HepG2 (cell line): ENCODE data around the gene CAPZB. TPM values are rescaled to one million over a fixed set of nuclear protein-coding genes. Genes with fewer than 3 reads are reported as not detected.

ENCODE experiments used
- ATAC-seq: fragments of 200-7000 bp; cut with Tn5 transposase; 3 replicates; pipeline ENCODE4 v1.9.1; 2020; ENCODE audit warnings: mild to moderate bottlenecking, moderate library complexity
- BruUV-seq: library from RNA; stranded (reverse); fragments of 400-500 nt; replicated peaks from 2 replicates; lab custom pipeline; 2021; lab: Mats Ljungman, UMichigan
- CTCF ChIA-PET: fragments of 300-600 bp; formaldehyde crosslinking; extraction: SDS; loops from one replicate; lab custom pipeline; 2021; ENCODE audit warnings: low total read pairs, inconsistent platforms, low intra/inter-chr PET ratio; lab: Yijun Ruan, JAX
- POLR2A ChIA-PET: fragments of 350-600 bp; sonication (Branson Sonifier 250); formaldehyde crosslinking; loops from one replicate; lab custom pipeline; 2020; ENCODE audit warnings: antibody characterized with exemption, inconsistent platforms; lab: Yijun Ruan, JAX
- DNase-seq: peaks from one replicate; pipeline ENCODE4 v3.0.0-alpha.2; 2015; ENCODE audit warnings: low spot score
- FAIRE-seq: peaks from 3 replicates; lab custom pipeline; 2011; peaks lifted over from hg19 to GRCh38; lab: Jason Lieb, UNC
- H2AFZ ChIP-seq: one replicate; pipeline ENCODE4 v1.6.1; 2011; ENCODE audit warnings: low read length, inconsistent platforms
- H3K27ac ChIP-seq: fragments of 300-600 bp; 3 replicates; pipeline ENCODE4 v1.8.0; 2011; ENCODE audit warnings: mixed run types, mild to moderate bottlenecking, mixed read lengths, low read length, inconsistent platforms; ENCODE audit not compliant: insufficient read depth; ENCODE audit errors: extremely low read length
- H3K27me3 ChIP-seq, 2 experiments: fragments of 200-600 bp in 1 of 2; 2 replicates in 1 of 2; 3 replicates in 1 of 2; pipeline versions ENCODE4 v1.6.0 to v1.8.0; 2011; ENCODE audit warnings: low read length in 2 of 2, mild to moderate bottlenecking in 2 of 2, moderate library complexity in 2 of 2, inconsistent platforms in 1 of 2; ENCODE audit not compliant: insufficient read depth in 2 of 2, control insufficient read depth in 1 of 2
- H3K36me3 ChIP-seq, 2 experiments: fragments of 200-600 bp in 1 of 2; replicated peaks in 1 of 2; 2 replicates in 1 of 2; 3 replicates in 1 of 2; pipeline versions ENCODE4 v1.5.1 to v1.8.0; 2011; ENCODE audit warnings: low read length in 2 of 2, inconsistent platforms in 1 of 2; ENCODE audit not compliant: insufficient read depth in 2 of 2, control insufficient read depth in 1 of 2
- H3K4me1 ChIP-seq: 2 replicates; pipeline ENCODE4 v1.5.1; 2012; ENCODE audit warnings: low read length, inconsistent platforms; ENCODE audit not compliant: insufficient read depth
- H3K4me2 ChIP-seq: 2 replicates; pipeline ENCODE4 v1.6.0; 2011; ENCODE audit warnings: low read depth, low read length, inconsistent platforms
- H3K4me3 ChIP-seq, 3 experiments: fragments of 200-600 bp in 1 of 3; sonication (generic), shearing (Covaris generic) in 1 of 3; replicated peaks in 1 of 3; 2 replicates each; pipeline ENCODE4 v1.5.1; 2011 to 2016; ENCODE audit warnings: low read length in 3 of 3, inconsistent platforms in 2 of 3, low read depth in 2 of 3, mild to moderate bottlenecking in 2 of 3, control low read depth in 1 of 3, mixed read lengths in 1 of 3; ENCODE audit not compliant: insufficient read depth in 1 of 3
- H3K79me2 ChIP-seq: one replicate; pipeline ENCODE4 v1.6.1; 2011; ENCODE audit warnings: low read length, inconsistent platforms; ENCODE audit not compliant: insufficient read depth
- H3K9ac ChIP-seq: 2 replicates; pipeline ENCODE4 v1.6.0; 2011; ENCODE audit warnings: mild to moderate bottlenecking, low read depth, low read length, inconsistent platforms; ENCODE audit not compliant: insufficient read depth
- H3K9me3 ChIP-seq: 2 replicates; pipeline ENCODE4 v1.5.1; 2012; ENCODE audit warnings: mild to moderate bottlenecking, low read length
- H4K20me1 ChIP-seq: 2 replicates; pipeline ENCODE4 v1.6.0; 2011; ENCODE audit warnings: inconsistent platforms, mild to moderate bottlenecking, low read length, moderate library complexity; ENCODE audit not compliant: insufficient read depth
- AGO2 ChIP-seq: fragments of 200-400 bp; formaldehyde crosslinking; optimal IDR thresholded peaks from 2 replicates; pipeline ENCODE3; 2017; ENCODE audit warnings: mild to moderate bottlenecking, low read depth, low read length, moderate library complexity
- GABPA ChIP-seq, 2 experiments: IDR thresholded peaks; 2 replicates each; pipeline ENCODE4 v1.6.1; 2011 to 2016; ENCODE audit warnings: low read depth in 2 of 2, low read length in 1 of 2, missing biosample characterization in 1 of 2, missing genetic modification characterization in 1 of 2
- HDAC2 ChIP-seq: sonication (generic); formaldehyde crosslinking; IDR thresholded peaks from 2 replicates; pipeline ENCODE4 v1.4.0; 2020; ENCODE audit warnings: missing genetic modification reagents
- KAT8 ChIP-seq: IDR thresholded peaks from 2 replicates; pipeline ENCODE4 v1.6.1; 2016; ENCODE audit warnings: missing genetic modification reagents, missing compliant biosample characterization
- ZBTB20 ChIP-seq: sonication (generic); formaldehyde crosslinking; IDR thresholded peaks from 2 replicates; pipeline ENCODE4 v1.8.1; 2023; ENCODE audit warnings: missing genetic modification reagents, low read depth, mild to moderate bottlenecking, borderline replicate concordance
- ZSCAN21 ChIP-seq: sonication (generic); formaldehyde crosslinking; IDR thresholded peaks from 2 replicates; pipeline ENCODE4 v1.8.0; 2022; ENCODE audit warnings: mild to moderate bottlenecking, missing genetic modification reagents, moderate library complexity, borderline replicate concordance
- WGBS: methylation state at CpG from one replicate; pipeline ENCODE4 v1.1.6; 2017; ENCODE audit warnings: low lambda C conversion rate; 5-methylcytosine and 5-hydroxymethylcytosine counted together
- in situ Hi-C: cut with HindIII; loops from 2 replicates; pipeline ENCODE4 v1.10.0; 2017; ENCODE audit warnings: low pct_unique_long_range_greater_than_20kb; ENCODE audit not compliant: extremely low pct_ligation_motif_present
- intact Hi-C: fragments of 100-400 bp; cut with micrococcal nuclease; formaldehyde crosslinking; loops from one replicate; pipeline ENCODE4 v1.10.0; 2022; ENCODE audit not compliant: unreplicated experiment
- polyA plus RNA-seq, 8 experiments: library from polyadenylated mRNA; depleted of rRNA in 3 of 8; stranded (reverse) in 7 of 8; unstranded in 1 of 8; fragments of >200 nt; fragmentation: Illumina TruSeq in 4 of 8; extraction: Trizol in 4 of 8; gene quantifications; 2 replicates each; pipeline versions ENCODE4 v1.2.1 to v1.2.3, GENCODE V29; 2011 to 2016; ENCODE audit warnings: low read depth in 4 of 8, missing spikeins in 1 of 8, mixed read lengths in 1 of 8; ENCODE audit not compliant: insufficient read depth in 1 of 8
- total RNA-seq, 5 experiments: library from RNA; depleted of rRNA; stranded (reverse); fragments of >200 nt; fragmentation: Illumina TruSeq; extraction: Trizol; gene quantifications; 2 replicates each; pipeline ENCODE4 v1.2.3, GENCODE V29; 2016; ENCODE audit warnings: low read depth in 1 of 5
- TF ChIP-seq, protein P1 (sequence below): sonication (generic); formaldehyde crosslinking; conservative IDR thresholded peaks from 2 replicates; pipeline ENCODE4 v1.4.0; 2020; ENCODE audit warnings: missing genetic modification reagents
- TF ChIP-seq, protein P2 (sequence below): sonication (generic); formaldehyde crosslinking; IDR thresholded peaks from 2 replicates; pipeline ENCODE4 v1.5.1; 2020; ENCODE audit warnings: mild to moderate bottlenecking, missing genetic modification reagents, borderline replicate concordance
- TF ChIP-seq, protein P3 (sequence below): sonication (generic); formaldehyde crosslinking; IDR thresholded peaks from 2 replicates; pipeline ENCODE4 v1.4.0; 2020; ENCODE audit warnings: mild to moderate bottlenecking, missing genetic modification reagents

Gene CAPZB
- total and polyA plus RNA-seq, 2 of the 13 experiments (the other 11 are each of a cell fraction or from before 2014, with no cell fraction given), result 58.9 to 76.9 TPM

DNA sequence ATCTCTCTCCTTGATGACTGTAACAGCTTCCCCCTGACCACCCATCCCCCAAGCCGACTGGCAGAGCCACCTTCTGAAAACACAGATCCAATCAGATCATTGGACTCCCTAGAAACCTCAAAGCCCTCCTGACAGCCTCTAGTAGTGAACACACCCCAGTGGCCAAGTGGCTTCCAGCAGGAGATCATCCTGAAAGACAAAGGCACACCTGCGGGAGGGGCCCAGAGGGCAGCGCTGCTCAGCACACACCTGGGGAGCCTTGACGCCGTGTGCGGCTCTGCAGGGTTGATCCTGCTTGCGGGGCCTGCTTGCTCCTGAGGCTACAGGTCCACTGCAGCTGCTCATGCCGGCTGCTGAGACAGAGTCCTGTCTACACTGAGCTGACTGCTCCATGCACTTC, 131.7 kb downstream of the CAPZB start:
- Histone ChIP-seq H3K9ac (no peak overlapping the region), H3K27me3 (no peaks in the 10 kb centered on the region), H3K79me2 (no peaks in the 10 kb centered on the region), H2AFZ (no peak overlapping the region), H3K27ac (no peak overlapping the region), H4K20me1 (no peaks in the 10 kb centered on the region), H3K4me3 (no peak overlapping the region), H3K36me3 (peaks cover 37 to 73% of the 10 kb centered on the region in 2 experiments), H3K4me2 (no peak overlapping the region), H3K4me1 (no peaks in the 10 kb centered on the region), H3K9me3 (no peaks in the 10 kb centered on the region)
- 93% methylated on average over 6 of the region's 8 CpGs for WGBS
- DNase-seq, result no peak
- ChIA-PET POLR2A (no interaction called here), CTCF (no interaction called here)
- no TSS peak for BruUV-seq
- no peak for FAIRE-seq
- intact Hi-C loops (no loop called here), in situ Hi-C loops (no loop called here)
- TF ChIP-seq KAT8 (CRISPR knock-in tag) (no peak), ZBTB20 (CRISPR knock-in tag) (no peak), ZSCAN21 (CRISPR knock-in tag) (no peak), AGO2 (no peak)
- TF ChIP-seq, protein P1, sequence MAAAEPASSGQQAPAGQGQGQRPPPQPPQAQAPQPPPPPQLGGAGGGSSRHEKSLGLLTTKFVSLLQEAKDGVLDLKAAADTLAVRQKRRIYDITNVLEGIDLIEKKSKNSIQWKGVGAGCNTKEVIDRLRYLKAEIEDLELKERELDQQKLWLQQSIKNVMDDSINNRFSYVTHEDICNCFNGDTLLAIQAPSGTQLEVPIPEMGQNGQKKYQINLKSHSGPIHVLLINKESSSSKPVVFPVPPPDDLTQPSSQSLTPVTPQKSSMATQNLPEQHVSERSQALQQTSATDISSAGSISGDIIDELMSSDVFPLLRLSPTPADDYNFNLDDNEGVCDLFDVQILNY (CRISPR knock-in tag), result no peak
- TF ChIP-seq, protein P2, sequence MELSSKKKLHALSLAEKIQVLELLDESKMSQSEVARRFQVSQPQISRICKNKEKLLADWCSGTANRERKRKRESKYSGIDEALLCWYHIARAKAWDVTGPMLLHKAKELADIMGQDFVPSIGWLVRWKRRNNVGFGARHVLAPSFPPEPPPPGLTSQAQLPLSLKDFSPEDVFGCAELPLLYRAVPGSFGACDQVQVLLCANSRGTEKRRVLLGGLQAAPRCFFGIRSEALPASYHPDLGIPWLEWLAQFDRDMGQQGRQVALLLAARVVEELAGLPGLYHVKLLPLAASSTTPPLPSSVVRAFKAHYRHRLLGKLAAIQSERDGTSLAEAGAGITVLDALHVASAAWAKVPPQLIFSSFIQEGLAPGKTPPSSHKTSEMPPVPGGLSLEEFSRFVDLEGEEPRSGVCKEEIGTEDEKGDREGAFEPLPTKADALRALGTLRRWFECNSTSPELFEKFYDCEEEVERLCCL (CRISPR knock-in tag), result no peak
- ATAC-seq, result no peak; the same call in 2 of the 3 replicates

DNA sequence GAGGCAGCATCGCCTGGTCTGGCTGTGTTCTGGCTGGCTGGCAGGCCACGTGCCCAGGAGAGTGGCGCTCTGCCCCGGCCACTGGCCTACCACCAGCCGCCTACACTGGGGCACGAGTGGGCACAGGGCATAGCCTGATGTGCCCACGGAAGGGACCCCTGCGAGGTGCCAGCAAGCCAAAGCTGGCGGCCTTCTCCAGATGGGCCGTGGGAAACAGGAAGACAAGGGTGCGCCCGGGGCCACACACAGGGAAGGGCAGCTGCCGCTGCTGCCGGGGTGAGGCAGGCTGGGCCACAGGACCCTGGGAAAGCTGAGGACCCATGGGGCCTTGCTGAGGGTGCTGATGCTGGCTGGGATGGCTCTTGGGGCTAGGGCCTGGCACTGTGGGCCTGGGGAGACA, 132.5 kb downstream of the CAPZB start:
- ChIA-PET POLR2A (no interaction called here), CTCF (no interaction called here)
- intact Hi-C loops (no loop called here), in situ Hi-C loops (no loop called here)
- H2AFZ ChIP-seq, result no peak overlapping the region
- H3K36me3 ChIP-seq, result peaks cover 39 to 76% of the 10 kb centered on the region in 2 experiments
- ATAC-seq, result no peak
- H3K4me2 ChIP-seq, result no peak overlapping the region
- H3K9ac ChIP-seq, result no peak overlapping the region
- no peaks in the 10 kb centered on the region for H3K79me2 ChIP-seq
- no peaks in the 10 kb centered on the region for H3K27me3 ChIP-seq
- no peak for DNase-seq
- H3K9me3 ChIP-seq, result no peaks in the 10 kb centered on the region
- no peak for FAIRE-seq
- peak; percentile 64 for TF ChIP-seq AGO2
- TF ChIP-seq GABPA (IDR thresholded peaks at IDR 0.05; ENCODE audit: low read depth, low read length), result no peak
- TF ChIP-seq GABPA (CRISPR knock-in tag; IDR thresholded peaks at IDR 0.05; ENCODE audit: low read depth), result no peak
- TF ChIP-seq, protein P3, sequence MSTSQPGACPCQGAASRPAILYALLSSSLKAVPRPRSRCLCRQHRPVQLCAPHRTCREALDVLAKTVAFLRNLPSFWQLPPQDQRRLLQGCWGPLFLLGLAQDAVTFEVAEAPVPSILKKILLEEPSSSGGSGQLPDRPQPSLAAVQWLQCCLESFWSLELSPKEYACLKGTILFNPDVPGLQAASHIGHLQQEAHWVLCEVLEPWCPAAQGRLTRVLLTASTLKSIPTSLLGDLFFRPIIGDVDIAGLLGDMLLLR, result no peak
- no peak for TF ChIP-seq HDAC2 (CRISPR knock-in tag)
- no TSS peak for BruUV-seq
- H3K4me3 ChIP-seq, result no peak overlapping the region
- no peaks in the 10 kb centered on the region for H3K4me1 ChIP-seq
- no peaks in the 10 kb centered on the region for H4K20me1 ChIP-seq
- WGBS, result 96% methylated on average over 4 of the region's 14 CpGs
- no peak overlapping the region for H3K27ac ChIP-seq
